IPS-20b (cell line): Measurements from ENCODE around the gene RBSN.
A peak's percentile ranks its signal among the peaks of the same experiment; 100 is the strongest.

Experiments used
- H3K27ac ChIP-seq: one replicate; pipeline ENCODE4 v1.5.1; 2013; ENCODE audit warnings: low read length
- H3K27me3 ChIP-seq: 2 replicates; pipeline ENCODE4 v1.6.1; 2013; ENCODE audit warnings: mild to moderate bottlenecking, low read length, inconsistent platforms; ENCODE audit not compliant: insufficient read depth
- H3K36me3 ChIP-seq: 2 replicates; pipeline ENCODE4 v1.6.1; 2013; ENCODE audit warnings: low read depth, mild to moderate bottlenecking, inconsistent platforms, low read length, moderate library complexity; ENCODE audit not compliant: insufficient read depth
- H3K4me1 ChIP-seq: 2 replicates; pipeline ENCODE4 v1.6.1; 2013; ENCODE audit warnings: mild to moderate bottlenecking, control low read depth, inconsistent platforms, low read length, moderate library complexity; ENCODE audit not compliant: insufficient read depth
- H3K4me3 ChIP-seq: 2 replicates; pipeline ENCODE4 v1.5.1; 2013; ENCODE audit warnings: mild to moderate bottlenecking, low read length, inconsistent platforms
- H3K9ac ChIP-seq: 2 replicates; pipeline ENCODE4 v1.6.1; 2013; ENCODE audit warnings: low read depth, mild to moderate bottlenecking, inconsistent platforms, low read length, moderate library complexity
- H3K9me3 ChIP-seq: 2 replicates; pipeline ENCODE4 v1.6.1; 2013; ENCODE audit warnings: mild to moderate bottlenecking, low read depth, low read length, inconsistent platforms; ENCODE audit not compliant: insufficient read depth

Gene RBSN

GRCh38 chr3:15114466-15115358 is 15.8 kb upstream of the RBSN start:
- no peaks in the 10 kb centered on the region for H3K9me3 ChIP-seq
- no peaks in the 10 kb centered on the region for H3K36me3 ChIP-seq
- no peak overlapping the region for H3K27ac ChIP-seq
- peak overlapping the region; percentile 39; the same call in 1 of the 2 replicates for H3K9ac ChIP-seq
- peak overlapping the region; percentile 19; the same call in 1 of the 2 replicates for H3K4me3 ChIP-seq
- H3K27me3 ChIP-seq: peaks cover 6% of the 10 kb centered on the region; the same call in 1 of the 2 replicates
- peaks cover 17% of the 10 kb centered on the region; the same call in 1 of the 2 replicates for H3K4me1 ChIP-seq

GRCh38 chr3:15113884-15114283 is 14.9 kb upstream of the RBSN start:
- H3K4me1 ChIP-seq: peaks cover 17% of the 10 kb centered on the region; the same call in 1 of the 2 replicates
- no peak overlapping the region; the same call in 1 of the 2 replicates for H3K4me3 ChIP-seq
- H3K36me3 ChIP-seq: no peaks in the 10 kb centered on the region
- H3K9ac ChIP-seq: no peak overlapping the region
- H3K27me3 ChIP-seq: no peaks in the 10 kb centered on the region; the same call in 1 of the 2 replicates
- H3K27ac ChIP-seq: no peak overlapping the region
- no peaks in the 10 kb centered on the region for H3K9me3 ChIP-seq

GRCh38 chr3:15113471-15113870 is 14.5 kb upstream of the RBSN start:
- Histone ChIP-seq H3K9me3 (no peaks in the 10 kb centered on the region), H3K27ac (no peak overlapping the region), H3K9ac (no peak overlapping the region), H3K4me3 (no peak overlapping the region), H3K27me3 (no peaks in the 10 kb centered on the region), H3K4me1 (peaks cover 17% of the 10 kb centered on the region; the same call in 1 of the 2 replicates), H3K36me3 (no peaks in the 10 kb centered on the region)

GRCh38 chr3:15112011-15112410 is 13.1 kb upstream of the RBSN start:
- peaks cover 17% of the 10 kb centered on the region; the same call in 1 of the 2 replicates for H3K4me1 ChIP-seq
- no peaks in the 10 kb centered on the region for H3K9me3 ChIP-seq
- no peaks in the 10 kb centered on the region for H3K36me3 ChIP-seq
- H3K27me3 ChIP-seq: no peaks in the 10 kb centered on the region
- H3K27ac ChIP-seq: no peak overlapping the region
- no peak overlapping the region for H3K9ac ChIP-seq
- H3K4me3 ChIP-seq: no peak overlapping the region

GRCh38 chr3:15110206-15110605 is 11.3 kb upstream of the RBSN start:
- no peaks in the 10 kb centered on the region for H3K9me3 ChIP-seq
- H3K4me3 ChIP-seq: no peak overlapping the region
- H3K4me1 ChIP-seq: peaks cover 17% of the 10 kb centered on the region; the same call in 1 of the 2 replicates

GRCh38 chr3:15108869-15109268 is 9.9 kb upstream of the RBSN start:
- H3K4me1 ChIP-seq: peaks cover 7% of the 10 kb centered on the region; the same call in 1 of the 2 replicates
- H3K9ac ChIP-seq: no peak overlapping the region
- no peaks in the 10 kb centered on the region for H3K36me3 ChIP-seq
- no peaks in the 10 kb centered on the region for H3K27me3 ChIP-seq
- no peaks in the 10 kb centered on the region for H3K9me3 ChIP-seq
- H3K27ac ChIP-seq: no peak overlapping the region
- no peak overlapping the region for H3K4me3 ChIP-seq

More at GRCh38 chr3:15110206-15110605, 11.3 kb upstream of the RBSN start:
- no peak overlapping the region for H3K27ac ChIP-seq
- H3K9ac ChIP-seq: no peak overlapping the region
- H3K27me3 ChIP-seq: no peaks in the 10 kb centered on the region
- no peaks in the 10 kb centered on the region for H3K36me3 ChIP-seq

GRCh38 chr3:15108082-15108545 is 9.2 kb upstream of the RBSN start:
- H3K27ac ChIP-seq: no peak overlapping the region
- H3K36me3 ChIP-seq: no peaks in the 10 kb centered on the region
- H3K9ac ChIP-seq: no peak overlapping the region
- H3K27me3 ChIP-seq: no peaks in the 10 kb centered on the region
- H3K9me3 ChIP-seq: no peaks in the 10 kb centered on the region
- no peaks in the 10 kb centered on the region for H3K4me1 ChIP-seq
- H3K4me3 ChIP-seq: no peak overlapping the region

GRCh38 chr3:15107075-15107947 is 8.4 kb upstream of the RBSN start:
- no peaks in the 10 kb centered on the region for H3K4me1 ChIP-seq
- H3K27me3 ChIP-seq: no peaks in the 10 kb centered on the region
- no peak overlapping the region for H3K27ac ChIP-seq
- no peaks in the 10 kb centered on the region for H3K36me3 ChIP-seq
- H3K9ac ChIP-seq: no peak overlapping the region
- no peaks in the 10 kb centered on the region for H3K9me3 ChIP-seq
- H3K4me3 ChIP-seq: no peak overlapping the region

GRCh38 chr3:15102836-15103235 is 3.9 kb upstream of the RBSN start:
- Histone ChIP-seq H3K36me3 (no peaks in the 10 kb centered on the region), H3K27ac (no peak overlapping the region)

GRCh38 chr3:15102256-15102655 is 3.3 kb upstream of the RBSN start:
- H3K9me3 ChIP-seq: no peaks in the 10 kb centered on the region
- no peak overlapping the region for H3K27ac ChIP-seq
- no peak overlapping the region for H3K4me3 ChIP-seq
- H3K4me1 ChIP-seq: peaks cover 4% of the 10 kb centered on the region
- H3K36me3 ChIP-seq: no peaks in the 10 kb centered on the region
- H3K9ac ChIP-seq: no peak overlapping the region
- H3K27me3 ChIP-seq: no peaks in the 10 kb centered on the region

More at GRCh38 chr3:15102836-15103235, 3.9 kb upstream of the RBSN start:
- Histone ChIP-seq H3K4me1 (peaks cover 2% of the 10 kb centered on the region), H3K4me3 (no peak overlapping the region), H3K9ac (no peak overlapping the region), H3K9me3 (no peaks in the 10 kb centered on the region), H3K27me3 (no peaks in the 10 kb centered on the region)

- Histone ChIP-seq H3K4me3 (peak overlapping the region; percentile 93), H3K27ac (peak overlapping the region; percentile 75), H3K36me3 (peaks cover 16% of the 10 kb centered on the region), H3K27me3 (no peaks in the 10 kb centered on the region), H3K4me1 (peaks cover 4% of the 10 kb centered on the region), H3K9ac (peak overlapping the region; percentile 92; the same call in 1 of the 2 replicates), H3K9me3 (no peaks in the 10 kb centered on the region)
Observed at GRCh38 chr3:15099364-15100098, 583 bp upstream of the RBSN start.
